SIG-M5 (cell line): ENCODE data around the gene NCKAP1.
"Not testable (repeated sequence)": the region's sequence is repeated elsewhere in the genome, so short reads cannot be mapped to it uniquely, and the experiment has no call there.

Source experiments
- DNase-seq: peaks from one replicate; lab custom pipeline; 2025; lab: John Stamatoyannopoulos, UW

NCKAP1 gene

GRCh38 chr2:182876653-182877052 is 161.6 kb downstream of the NCKAP1 start:
- not testable (repeated sequence) for DNase-seq

GRCh38 chr2:182870227-182870626 is 168.0 kb downstream of the NCKAP1 start:
- no peak for DNase-seq

- DNase-seq = no peak
Measured at GRCh38 chr2:182868054-182868796, 170.0 kb downstream of the NCKAP1 start.

GRCh38 chr2:182867426-182868053 is 170.7 kb downstream of the NCKAP1 start:
- no peak for DNase-seq

- no peak for DNase-seq
Measured at GRCh38 chr2:182866461-182867406, 171.5 kb downstream of the NCKAP1 start, which contains the start of gene FRZB. Gene FRZB, minus strand, starts transcription at chr2:182866637. Its CDS starts 85 bp downstream, at chr2:182866552.

GRCh38 chr2:182866095-182866460 is 172.2 kb downstream of the NCKAP1 start:
- DNase-seq = no peak

GRCh38 chr2:182864949-182865570 is 173.2 kb downstream of the NCKAP1 start:
- no peak for DNase-seq

- no peak for DNase-seq
Measured at GRCh38 chr2:182863642-182864041, 174.6 kb downstream of the NCKAP1 start.

GRCh38 chr2:182862091-182862490 is 176.2 kb downstream of the NCKAP1 start:
- DNase-seq = no peak

- DNase-seq = no peak
Measured at GRCh38 chr2:182860858-182861257, 177.4 kb downstream of the NCKAP1 start.
